CD1c-positive myeloid dendritic cell (primary cell): ENCODE measurements around the gene AACS.
"Not testable (repeated sequence)": the region's sequence is repeated elsewhere in the genome, so short reads cannot be mapped to it uniquely, and the experiment has no call there.

Experiments used
- DNase-seq: peaks from one replicate; pipeline ENCODE4 v3.0.0-alpha.2; 2016; ENCODE audit errors: extremely low spot score

AACS gene

GRCh38 chr12:125056306-125056705, 8.9 kb upstream of the AACS start:
- no peak for DNase-seq

DNA sequence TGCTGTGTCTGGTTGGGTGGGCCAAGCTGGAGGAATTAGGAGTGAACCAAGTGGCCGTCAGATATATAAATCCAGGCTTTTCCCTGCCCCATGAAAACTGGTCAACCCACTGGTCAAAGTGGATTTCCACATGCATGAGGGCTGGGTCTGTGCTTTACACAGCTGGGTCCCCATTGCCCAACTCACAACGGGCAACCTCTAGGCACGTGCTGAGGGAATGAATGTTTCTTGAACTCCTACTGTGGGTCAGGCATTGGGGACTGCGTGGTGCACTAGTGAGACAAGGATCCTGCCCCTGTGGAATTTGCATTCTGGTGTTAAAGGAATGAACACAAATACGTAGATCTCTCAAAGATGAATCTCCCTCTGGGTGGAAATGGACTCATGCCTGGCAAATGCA, 7.5 kb upstream of the AACS start:
- DNase-seq: no peak

DNA sequence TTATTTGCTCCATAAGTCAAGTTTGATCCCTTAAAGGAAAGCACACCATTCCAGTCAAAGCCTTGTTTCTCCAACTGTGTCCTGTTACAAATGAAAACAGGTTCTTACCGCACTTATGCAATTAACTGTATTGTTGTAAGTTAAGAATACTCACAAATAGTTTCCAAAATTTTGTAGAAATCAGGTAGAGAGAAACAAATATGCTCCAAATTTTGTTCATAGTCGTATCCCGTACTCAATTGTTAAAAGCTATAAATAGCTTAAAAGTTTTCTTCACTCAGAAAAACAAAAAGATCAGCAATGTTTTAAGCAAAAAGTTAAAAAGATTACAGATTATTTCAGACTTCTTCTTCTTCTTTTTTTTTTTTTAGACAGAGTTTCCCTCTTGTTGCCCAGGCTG, 4.0 kb upstream of the AACS start:
- DNase-seq: no peak

GRCh38 chr12:125063522-125063921, 1.7 kb upstream of the AACS start:
- not testable (repeated sequence) for DNase-seq

DNA sequence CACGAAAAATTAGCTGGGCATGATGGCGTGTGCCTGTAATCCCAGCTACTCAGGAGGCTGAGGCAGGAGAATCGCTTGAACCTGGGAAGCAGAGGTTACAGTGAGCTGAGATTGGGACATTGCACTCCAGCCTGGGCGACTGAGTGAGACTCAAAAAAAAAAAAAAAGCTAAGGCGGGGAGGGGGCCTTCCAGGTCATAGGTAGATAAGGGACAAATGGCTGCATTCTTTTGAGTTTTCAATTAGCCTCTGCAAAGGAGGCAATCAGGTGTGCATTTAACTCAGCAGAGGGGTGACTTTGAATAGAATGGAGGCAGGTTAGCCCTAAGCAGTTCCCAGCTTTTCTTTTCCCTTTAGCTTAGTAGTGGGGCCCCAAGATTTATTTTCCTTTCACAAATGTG, 743 bp upstream of the AACS start:
- DNase-seq: no peak

GRCh38 chr12:125065919-125066570, 810 bp downstream of the AACS start:
- no peak for DNase-seq

- DNase-seq: no peak
Measured at GRCh38 chr12:125068391-125068790, 3.2 kb downstream of the AACS start.

DNA sequence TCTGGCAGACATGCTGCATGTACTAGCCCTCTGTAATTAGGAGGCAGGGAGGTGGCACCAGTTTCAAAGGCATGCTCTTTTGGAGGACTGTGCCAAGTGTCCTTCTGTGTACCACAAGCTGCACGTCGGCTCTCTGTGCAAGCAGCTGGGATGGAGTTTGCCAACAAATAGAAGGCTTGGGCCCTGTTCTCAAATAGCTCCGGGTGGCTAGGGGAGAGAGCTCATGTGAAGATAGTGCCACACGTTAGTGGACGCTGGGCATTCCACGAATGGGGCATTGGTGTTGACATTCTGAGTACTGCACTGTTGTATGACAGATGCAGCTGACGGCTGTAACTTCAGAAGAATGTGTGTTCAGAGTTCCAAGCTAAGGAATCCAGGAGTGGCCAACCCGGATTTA, 4.4 kb downstream of the AACS start:
- no peak for DNase-seq

GRCh38 chr12:125070112-125070511, 4.9 kb downstream of the AACS start:
- no peak for DNase-seq

- no peak for DNase-seq
Measured at GRCh38 chr12:125070661-125071390, 5.6 kb downstream of the AACS start.

- DNase-seq: no peak
Measured at GRCh38 chr12:125071456-125071855, 6.2 kb downstream of the AACS start.

GRCh38 chr12:125072496-125072895, 7.3 kb downstream of the AACS start:
- no peak for DNase-seq

GRCh38 chr12:125074294-125074693, 9.1 kb downstream of the AACS start:
- not testable (repeated sequence) for DNase-seq

DNA sequence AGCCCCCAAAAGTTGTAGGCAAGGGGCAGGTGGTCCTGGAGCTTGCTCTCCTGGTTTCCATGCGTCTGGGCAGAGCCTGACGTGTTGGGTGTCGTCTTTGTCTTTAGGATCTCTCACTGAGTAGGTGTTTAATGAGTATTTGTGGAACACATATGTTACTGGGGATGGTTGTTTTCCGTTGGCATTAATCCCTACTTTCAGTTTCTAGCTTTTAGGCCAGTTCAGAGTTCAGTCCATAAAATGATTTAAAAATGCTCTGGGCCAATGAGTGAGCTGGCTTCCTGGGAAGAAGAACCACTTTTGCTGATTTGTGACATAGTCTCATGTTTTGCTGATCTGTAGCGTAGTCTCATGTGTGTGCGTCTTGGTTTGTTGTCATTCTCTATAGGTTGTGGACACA, 10.9 kb downstream of the AACS start:
- DNase-seq: no peak

- DNase-seq: no peak
Measured at GRCh38 chr12:125079084-125079483, 13.8 kb downstream of the AACS start.

DNA sequence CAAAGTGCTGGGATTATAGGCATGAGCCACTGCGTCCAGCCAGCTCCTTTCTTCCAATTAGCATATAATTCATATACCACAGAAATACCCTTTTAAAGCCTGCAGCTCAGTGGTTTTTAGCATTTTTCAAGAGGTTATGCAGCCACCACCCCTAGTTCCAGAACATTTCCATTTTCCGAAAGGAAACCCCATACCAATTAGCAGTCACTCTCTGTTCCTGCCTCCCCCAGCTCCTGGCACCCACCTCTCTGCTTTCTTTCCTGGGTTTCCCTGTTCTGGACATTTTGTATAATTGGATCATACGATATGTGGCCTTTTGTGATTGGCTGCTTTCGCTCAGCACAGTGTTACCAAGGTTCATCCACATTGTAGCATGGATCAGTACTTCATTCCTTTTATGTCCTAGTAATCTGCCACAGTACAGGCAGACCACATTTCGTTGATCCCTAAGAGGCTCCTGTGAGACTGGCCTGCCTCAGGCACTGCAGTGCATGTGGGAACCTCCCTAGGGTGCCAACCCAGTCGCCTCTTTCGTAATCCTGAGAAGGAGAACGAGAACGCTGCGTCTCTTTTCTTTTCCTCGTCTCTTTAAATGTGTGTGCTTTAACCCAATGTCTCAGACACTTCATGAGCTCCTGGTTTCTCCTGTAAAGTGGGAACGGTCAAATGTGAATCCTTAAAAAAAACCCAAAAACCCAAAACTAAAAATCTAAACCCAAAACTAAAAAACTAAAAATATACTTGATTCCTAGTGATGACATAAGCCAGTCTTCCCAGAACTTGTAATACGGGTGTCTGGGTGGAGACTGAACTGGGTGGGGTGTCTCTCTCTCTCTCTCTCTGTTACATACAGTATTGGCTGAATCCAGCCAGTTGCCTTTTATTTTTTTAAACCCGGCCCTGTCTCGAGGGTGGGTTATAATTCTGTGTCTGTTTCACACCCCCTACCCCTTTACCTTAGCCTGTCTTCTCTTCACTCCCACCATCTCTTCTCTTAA, 14.7 kb downstream of the AACS start:
- DNase-seq: no peak

DNA sequence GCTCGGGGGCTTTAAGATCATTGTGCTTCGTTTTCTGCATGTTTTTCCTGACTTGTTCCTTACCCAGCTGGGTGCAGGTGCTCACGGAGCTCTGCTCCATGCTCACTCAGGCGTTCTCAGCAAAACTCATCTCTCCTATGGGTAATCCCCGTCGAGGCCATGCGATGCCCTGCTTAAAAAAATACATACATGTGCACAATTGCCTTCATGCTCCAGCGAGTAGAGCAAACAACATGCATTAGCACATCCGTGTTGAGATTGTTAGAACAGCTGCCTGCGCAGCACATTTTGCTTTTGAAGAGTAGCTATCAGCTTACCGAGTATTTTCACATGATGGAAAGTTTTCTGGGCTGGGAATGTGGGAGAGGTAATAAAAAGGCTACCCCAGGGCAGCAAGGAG, 16.2 kb downstream of the AACS start:
- no peak for DNase-seq

DNA sequence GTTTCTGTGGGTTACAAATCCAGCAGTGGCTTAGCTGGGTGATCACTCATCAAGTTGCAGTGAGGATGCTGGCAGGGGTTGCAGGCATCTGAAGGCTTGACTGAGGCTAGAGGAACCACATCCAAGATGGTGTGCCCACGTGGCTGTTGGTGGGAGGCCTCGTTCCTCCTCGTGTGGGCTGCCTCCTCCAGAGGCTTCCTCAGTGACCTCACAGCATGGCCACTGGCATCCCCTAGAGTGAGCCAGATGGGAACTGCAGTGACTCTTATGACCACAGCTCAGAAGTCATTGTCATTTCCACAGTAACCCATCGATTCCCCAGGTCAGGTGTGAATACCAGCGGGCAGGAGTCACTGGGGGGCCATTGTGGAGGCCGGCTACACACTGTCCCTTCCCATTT, 17.8 kb downstream of the AACS start:
- DNase-seq: peak; percentile 39

DNA sequence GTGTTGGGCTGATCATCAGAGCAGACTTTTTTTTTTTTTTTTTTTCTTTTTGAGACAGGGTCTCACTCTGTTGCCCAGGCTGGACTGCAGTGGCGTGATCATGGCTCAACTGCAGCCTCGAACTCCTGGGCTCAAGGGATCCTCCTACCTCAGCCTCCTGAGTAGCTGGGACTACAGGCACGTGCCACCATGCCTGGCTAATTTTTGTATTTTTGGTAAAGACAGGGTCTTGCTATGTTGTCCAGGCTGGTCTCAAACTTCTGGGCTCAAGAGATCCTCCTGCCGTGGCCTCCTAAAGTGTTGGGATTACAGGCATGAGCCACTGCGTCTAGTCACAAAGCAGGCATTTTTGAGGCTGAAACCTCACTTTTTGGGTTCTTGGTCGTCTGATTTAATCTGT, 23.0 kb downstream of the AACS start:
- not testable (repeated sequence) for DNase-seq

DNA sequence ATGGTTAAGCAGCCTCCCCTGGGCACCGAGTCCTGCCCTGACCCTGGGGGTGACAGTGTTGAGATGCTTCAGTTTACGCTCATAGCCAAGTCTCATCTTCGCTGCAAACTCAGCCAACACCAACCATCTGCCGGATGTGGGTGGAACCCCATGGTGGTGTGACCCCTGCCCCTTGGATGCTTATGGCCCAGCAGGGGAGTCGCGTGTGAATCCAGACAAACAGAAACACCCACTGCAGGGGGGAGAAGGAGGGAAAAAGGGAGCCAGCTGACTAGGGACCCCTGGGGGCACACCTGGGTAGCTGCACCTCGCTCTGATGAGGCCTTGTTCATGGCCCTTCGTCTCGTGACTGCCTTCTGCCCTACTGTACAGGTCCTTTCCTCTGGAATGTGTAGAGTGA, 23.8 kb downstream of the AACS start:
- DNase-seq: no peak

- DNase-seq: no peak
Measured at GRCh38 chr12:125089626-125090025, 24.4 kb downstream of the AACS start.

DNA sequence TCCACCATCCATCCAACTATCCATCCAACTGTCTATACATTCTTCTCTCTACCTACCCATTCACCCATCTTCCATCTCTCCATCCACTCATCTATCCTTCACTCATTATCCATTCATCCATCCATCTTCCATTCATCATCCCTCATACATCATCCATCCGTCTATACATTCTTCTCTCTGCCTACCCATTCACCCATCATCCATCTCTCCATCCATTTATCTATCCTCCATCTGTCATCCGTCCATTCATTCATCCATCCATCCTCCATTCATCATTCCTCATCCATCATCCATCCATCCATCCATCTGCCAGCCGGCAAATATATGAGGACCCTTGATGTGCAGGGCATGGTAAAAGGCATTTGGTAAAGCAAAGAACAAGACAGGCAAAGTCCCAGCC, 25.2 kb downstream of the AACS start:
- DNase-seq: no peak
